SU-DHL-6 (cell line): Measurements from ENCODE around the gene AKIP1.

Source experiments
- H2AFZ ChIP-seq: fragments of 200-600 bp; sonication (generic); 2 replicates; pipeline ENCODE4 v1.6.1; 2014; ENCODE audit warnings: low read depth, mild to moderate bottlenecking, moderate library complexity, mixed read lengths, antibody characterized with exemption, low read length; ENCODE audit not compliant: severe bottlenecking
- H3F3A ChIP-seq: fragments of 200-600 bp; shearing (Covaris generic); 2 replicates; pipeline ENCODE4 v1.6.0; 2016; ENCODE audit warnings: antibody characterized with exemption, mild to moderate bottlenecking; ENCODE audit not compliant: insufficient read depth
- H3K27ac ChIP-seq: fragments of 200-600 bp; sonication (generic); 2 replicates; pipeline ENCODE4 v1.5.1; 2016; ENCODE audit warnings: low read depth, mild to moderate bottlenecking, low read length, moderate library complexity, mixed read lengths
- H3K27me3 ChIP-seq: fragments of 200-600 bp; sonication (generic), shearing (Covaris generic); 2 replicates; pipeline ENCODE4 v1.6.0; 2014; ENCODE audit warnings: mild to moderate bottlenecking, low read length
- H3K36me3 ChIP-seq: fragments of 200-600 bp; sonication (generic); 2 replicates; pipeline ENCODE4 v1.6.1; 2014; ENCODE audit warnings: mild to moderate bottlenecking, low read length, mixed read lengths
- H3K4me2 ChIP-seq: fragments of 300-600, 200-600 bp; shearing (Covaris generic), sonication (generic); 2 replicates; pipeline ENCODE4 v1.6.0; 2014; ENCODE audit warnings: low read length, low read depth, mild to moderate bottlenecking; ENCODE audit not compliant: poor library complexity, severe bottlenecking
- H3K4me3 ChIP-seq: fragments of 200-600 bp; sonication (generic); 2 replicates; pipeline ENCODE4 v1.5.1; 2014; ENCODE audit warnings: antibody characterized with exemption, low read length, mild to moderate bottlenecking, mixed read lengths; ENCODE audit not compliant: insufficient read depth, poor library complexity, severe bottlenecking
- H3K79me2 ChIP-seq: fragments of 200-600 bp; sonication (generic); 2 replicates; pipeline ENCODE4 v1.6.1; 2014; ENCODE audit warnings: mild to moderate bottlenecking, low read length, moderate library complexity; ENCODE audit not compliant: insufficient read depth
- H3K9ac ChIP-seq: fragments of 200-600 bp; sonication (generic); 2 replicates; pipeline ENCODE4 v1.7.0; 2014; ENCODE audit warnings: mild to moderate bottlenecking, low read length
- H3K9me2 ChIP-seq: fragments of 200-600 bp; sonication (generic); replicated peaks from 2 replicates; pipeline ENCODE4 v1.6.1; 2014; ENCODE audit warnings: low read length; ENCODE audit not compliant: insufficient read depth
- H3K9me3 ChIP-seq: fragments of 200-600 bp; sonication (generic); 2 replicates; pipeline ENCODE4 v1.6.1; 2014; ENCODE audit warnings: low read length, mixed read lengths; ENCODE audit not compliant: insufficient read depth
- H4K20me1 ChIP-seq: fragments of 200-600 bp; sonication (generic); 2 replicates; pipeline ENCODE4 v1.6.1; 2014; ENCODE audit warnings: low read depth, mild to moderate bottlenecking, antibody characterized with exemption, low read length, moderate library complexity, mixed read lengths
- CTCF ChIP-seq: fragments of 200-600 bp; sonication (generic); IDR thresholded peaks from one replicate; pipeline ENCODE4 v1.5.1; 2017; ENCODE audit warnings: antibody characterized with exemption, mild to moderate bottlenecking, low read length, moderate library complexity; ENCODE audit not compliant: insufficient read depth, poor library complexity, severe bottlenecking
- EZH2phosphoT487 ChIP-seq: fragments of 200-600 bp; sonication (generic), shearing (Covaris generic); conservative IDR thresholded peaks from 2 replicates; pipeline ENCODE4 v1.6.1; 2018; ENCODE audit warnings: mild to moderate bottlenecking, antibody characterized with exemption, low read length, moderate library complexity, mixed read lengths

AKIP1 gene

GRCh38 chr11:8911029-8911823 is at the start of gene AKIP1:
Gene AKIP1 (plus strand): TSS chr11:8911189. CDS start chr11:8911450, 261 bp downstream.
- H3K27me3 ChIP-seq = no peaks in the 10 kb centered on the region
- no peaks in the 10 kb centered on the region for H3K9me3 ChIP-seq
- peak within 1 kb of the TSS; percentile 97 for H2AFZ ChIP-seq
- TF ChIP-seq EZH2phosphoT487 (no peak), CTCF (no peak)
- no peaks in the 10 kb centered on the region for H3K79me2 ChIP-seq
- H3K9me2 ChIP-seq = no peaks in the 10 kb centered on the region
- no peaks in the 10 kb centered on the region for H4K20me1 ChIP-seq
- no peaks in the 10 kb centered on the region for H3K36me3 ChIP-seq
- peak within 1 kb of the TSS; percentile 50 for H3K4me2 ChIP-seq
- peak within 1 kb of the TSS; percentile 58 for H3K4me3 ChIP-seq
- peaks cover 10% of the 10 kb centered on the region for H3F3A ChIP-seq
- no peak within 1 kb of the TSS for H3K27ac ChIP-seq
- H3K9ac ChIP-seq = peak within 1 kb of the TSS; percentile 65

- TF ChIP-seq CTCF = no peak
- no peak for TF ChIP-seq EZH2phosphoT487
- H3K9ac ChIP-seq = no peak overlapping the region
- no peaks in the 10 kb centered on the region for H3K79me2 ChIP-seq
- no peaks in the 10 kb centered on the region for H3F3A ChIP-seq
- H3K27ac ChIP-seq = no peak overlapping the region
- H3K27me3 ChIP-seq = no peaks in the 10 kb centered on the region
- no peaks in the 10 kb centered on the region for H3K9me2 ChIP-seq
- H3K4me2 ChIP-seq = no peak overlapping the region
- H2AFZ ChIP-seq = no peak overlapping the region
- H3K9me3 ChIP-seq = no peaks in the 10 kb centered on the region
- no peak overlapping the region for H3K4me3 ChIP-seq
- no peaks in the 10 kb centered on the region for H4K20me1 ChIP-seq
- no peaks in the 10 kb centered on the region for H3K36me3 ChIP-seq
These were observed 47.2 kb upstream of the AKIP1 start for GRCh38 chr11:8863838-8864237.

- Histone ChIP-seq H2AFZ (no peak overlapping the region), H3K4me3 (no peak overlapping the region), H3F3A (no peaks in the 10 kb centered on the region), H3K27ac (no peak overlapping the region), H3K27me3 (no peaks in the 10 kb centered on the region), H4K20me1 (no peaks in the 10 kb centered on the region), H3K4me2 (no peak overlapping the region), H3K9me2 (no peaks in the 10 kb centered on the region), H3K9ac (no peak overlapping the region), H3K36me3 (no peaks in the 10 kb centered on the region), H3K9me3 (no peaks in the 10 kb centered on the region), H3K79me2 (no peaks in the 10 kb centered on the region)
- TF ChIP-seq CTCF (no peak), EZH2phosphoT487 (no peak)
These were observed 45.7 kb upstream of the AKIP1 start for GRCh38 chr11:8865304-8865703.
